Fibroblast of skin of right quadriceps (primary cell): ENCODE measurements around the gene MAST4.

ENCODE experiments used
- DNase-seq: peaks from one replicate; pipeline ENCODE4 v3.0.0-alpha.2; 2013

MAST4 gene

GRCh38 chr5:66606713-66607112 is 10.5 kb downstream of the MAST4 start:
- no peak for DNase-seq

DNA sequence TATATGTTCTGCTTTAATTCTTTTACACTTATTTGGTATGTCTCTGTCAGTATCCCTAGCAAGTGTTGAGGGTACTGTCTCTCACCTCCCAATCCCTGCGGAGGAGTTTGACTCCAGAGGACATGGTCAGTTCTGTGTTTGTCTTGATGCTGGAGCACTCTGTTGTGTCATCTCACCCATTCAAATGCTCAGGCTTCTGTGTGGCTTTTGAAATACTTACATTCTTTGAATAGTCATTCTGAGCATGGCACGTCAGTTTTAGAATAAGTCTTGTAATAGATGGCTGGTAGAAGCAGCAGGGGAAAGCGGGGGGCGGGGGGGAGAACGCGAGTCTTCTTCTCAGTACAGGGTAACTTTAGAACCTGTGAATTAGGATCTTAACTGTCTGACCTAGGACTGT is 12.3 kb downstream of the MAST4 start:
- DNase-seq, result no peak

DNA sequence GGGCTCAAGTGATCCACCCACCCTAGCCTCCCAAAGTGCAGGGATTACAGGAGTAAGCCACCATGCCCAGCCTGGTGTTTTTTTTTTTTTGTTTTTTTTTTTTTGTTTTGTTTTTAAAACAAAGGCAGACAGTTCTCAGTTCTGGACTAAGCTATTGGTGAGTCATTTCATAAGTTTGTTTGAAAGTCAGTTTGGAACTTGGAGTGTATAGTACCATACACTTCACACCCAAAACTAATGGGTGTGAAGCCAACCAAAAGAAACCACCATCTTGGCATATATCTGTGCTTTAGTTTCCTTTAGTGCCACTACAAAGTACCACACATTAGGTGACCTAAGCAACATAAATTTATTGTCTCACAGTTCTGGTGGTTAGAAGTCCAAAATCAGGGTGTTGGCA is 13.4 kb downstream of the MAST4 start:
- DNase-seq, result no peak

DNA sequence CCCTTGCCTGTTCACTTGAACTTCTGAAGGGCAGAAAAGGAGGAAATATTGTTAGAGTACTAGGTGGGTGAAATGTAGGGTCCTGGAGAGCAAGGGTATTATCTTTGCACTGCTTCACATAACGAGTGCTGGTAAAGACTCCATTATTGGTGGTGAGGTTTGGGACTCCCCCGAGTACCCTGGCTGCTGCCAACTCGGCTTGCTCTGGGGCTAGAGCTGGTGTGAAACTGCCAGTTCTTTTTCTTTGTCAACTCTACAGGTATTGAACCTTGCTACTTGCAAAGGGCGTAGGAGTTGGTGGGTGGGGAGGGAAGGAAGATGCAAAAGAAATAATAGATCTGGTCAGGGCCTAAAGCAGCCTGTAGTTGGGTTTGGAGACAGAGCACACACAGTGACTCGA is 16.0 kb downstream of the MAST4 start:
- DNase-seq, result no peak

DNA sequence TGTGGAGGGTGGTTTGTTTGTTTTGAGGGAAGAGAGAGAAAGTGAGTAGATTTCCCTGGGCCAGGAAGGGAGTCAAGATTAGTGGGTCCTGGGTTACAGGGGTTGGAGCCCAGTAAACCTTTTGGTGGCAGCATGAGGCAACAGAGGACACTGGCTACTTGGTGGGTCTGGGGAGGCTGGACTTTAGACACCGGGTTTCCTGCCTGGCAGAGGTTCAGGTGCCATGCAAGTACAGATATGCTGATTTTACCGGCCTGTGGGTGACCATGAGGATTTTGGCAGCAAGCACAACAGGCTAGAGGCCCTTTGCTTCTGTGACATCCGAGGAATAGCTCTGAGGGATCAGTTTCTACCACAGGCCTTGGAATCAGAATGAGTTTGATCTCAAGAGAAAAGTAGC is 18.9 kb downstream of the MAST4 start:
- DNase-seq, result no peak

DNA sequence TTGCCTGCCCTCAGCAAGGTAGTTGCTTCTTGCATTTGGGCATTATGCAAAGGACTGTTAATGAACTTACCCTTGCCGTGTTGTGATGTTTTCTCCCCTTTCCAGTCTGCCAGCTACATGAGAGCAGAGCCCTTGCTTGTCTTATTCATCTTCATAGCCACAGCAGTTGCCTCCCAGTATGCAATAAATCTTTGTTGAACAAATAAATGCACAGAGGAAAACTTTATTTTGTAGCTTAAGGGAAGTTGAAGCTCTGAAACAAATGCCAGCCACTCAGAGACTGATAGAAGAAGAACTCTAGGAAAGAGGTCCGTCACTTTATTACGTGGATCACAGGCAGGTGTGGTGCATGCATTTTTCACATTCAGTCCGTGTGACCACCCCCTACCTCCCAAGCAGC is 19.7 kb downstream of the MAST4 start:
- no peak for DNase-seq

DNA sequence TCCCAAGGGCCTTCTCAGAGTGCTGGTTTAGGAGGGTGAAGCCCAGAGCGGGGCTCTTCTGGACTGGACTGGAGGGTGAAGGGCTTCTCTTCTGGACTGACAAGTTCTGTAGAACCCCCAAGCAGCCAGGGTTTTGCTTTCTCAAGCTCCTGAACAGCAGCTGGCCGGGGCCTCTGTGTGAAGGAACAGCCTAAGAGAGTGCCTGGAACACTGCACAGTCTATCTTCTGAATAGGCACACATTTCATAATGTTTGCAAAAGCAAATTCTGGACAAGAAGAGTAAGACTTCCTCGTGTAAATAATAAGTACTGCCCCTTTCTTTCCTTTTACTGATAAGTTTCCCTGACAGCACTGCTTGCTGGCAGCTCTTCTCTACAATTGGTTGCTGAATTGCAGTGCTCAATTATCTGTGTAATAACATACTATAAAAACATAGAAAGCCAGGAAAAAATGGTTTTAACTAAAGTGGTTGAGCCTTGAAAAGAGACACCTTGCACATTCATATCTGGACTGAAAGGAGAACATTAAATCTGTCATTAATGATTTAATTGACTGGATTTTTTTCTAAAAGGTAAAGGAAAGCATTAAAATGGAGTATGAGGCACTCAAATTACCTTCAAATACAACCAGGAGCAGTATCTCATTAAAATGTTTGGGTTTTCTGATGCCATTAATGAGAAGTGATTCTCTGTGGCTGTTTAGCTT is 20.5 kb downstream of the MAST4 start:
- DNase-seq, result no peak

- no peak for DNase-seq
These were observed 21.2 kb downstream of the MAST4 start for GRCh38 chr5:66617226-66617861.

DNA sequence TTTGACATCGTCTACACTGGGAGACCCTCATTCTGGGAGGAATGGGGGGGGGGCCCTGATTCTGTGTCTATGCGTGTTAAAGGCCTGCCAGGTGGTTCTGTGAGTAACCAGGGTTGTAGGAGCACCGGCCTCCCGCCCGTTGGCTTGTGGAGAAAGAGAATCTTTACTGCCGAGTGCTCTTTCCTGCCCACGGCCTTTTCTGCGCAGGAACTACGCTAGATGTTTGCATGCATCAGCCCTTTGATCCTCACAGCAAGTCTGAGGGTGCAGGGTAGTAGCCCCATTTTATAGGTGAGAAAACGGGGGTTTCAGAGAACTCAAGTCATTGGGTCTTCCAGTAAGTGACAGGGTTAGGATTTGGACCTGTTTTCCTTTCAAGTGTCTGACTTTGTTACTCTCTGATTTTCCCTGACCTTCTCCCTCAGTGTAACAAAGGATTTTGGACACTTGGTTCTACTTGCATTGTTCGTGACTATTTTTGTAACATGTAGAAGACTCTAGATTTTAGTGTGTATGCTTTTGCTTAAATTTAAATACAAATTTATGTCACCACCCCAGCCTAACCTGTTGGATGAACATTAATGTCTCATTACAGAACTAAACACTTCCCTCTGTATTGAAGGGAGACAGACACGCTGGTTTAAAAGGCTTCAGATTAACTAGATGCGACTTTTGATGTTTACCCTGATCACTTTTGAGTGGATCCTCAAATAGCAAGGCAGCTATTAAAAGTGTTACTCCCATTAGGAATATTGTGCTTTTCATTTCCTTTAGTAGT is 22.0 kb downstream of the MAST4 start:
- DNase-seq, result no peak

DNA sequence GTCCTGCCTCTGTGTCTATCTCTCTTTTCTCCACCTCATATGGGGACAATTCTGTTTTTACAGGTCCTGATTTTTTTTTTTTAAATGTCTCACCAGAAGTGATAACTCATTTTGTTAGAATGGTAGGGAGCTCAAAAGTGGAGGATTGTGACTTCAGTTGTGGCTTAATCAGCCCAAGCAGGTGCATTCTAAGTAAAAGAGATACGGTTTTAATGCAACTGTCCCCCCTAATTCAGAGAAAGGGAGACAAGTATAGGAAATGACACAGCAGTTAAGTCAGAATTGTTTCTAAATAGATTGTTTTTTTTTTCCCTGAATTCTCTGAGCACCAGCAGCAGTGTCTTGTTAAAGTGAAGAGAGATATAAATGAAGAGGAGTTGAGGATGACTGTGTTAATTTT is 24.5 kb downstream of the MAST4 start:
- DNase-seq, result no peak

GRCh38 chr5:66621146-66621545 is 25.0 kb downstream of the MAST4 start:
- no peak for DNase-seq

- DNase-seq, result no peak
These were observed 25.5 kb downstream of the MAST4 start for GRCh38 chr5:66621736-66622135.

DNA sequence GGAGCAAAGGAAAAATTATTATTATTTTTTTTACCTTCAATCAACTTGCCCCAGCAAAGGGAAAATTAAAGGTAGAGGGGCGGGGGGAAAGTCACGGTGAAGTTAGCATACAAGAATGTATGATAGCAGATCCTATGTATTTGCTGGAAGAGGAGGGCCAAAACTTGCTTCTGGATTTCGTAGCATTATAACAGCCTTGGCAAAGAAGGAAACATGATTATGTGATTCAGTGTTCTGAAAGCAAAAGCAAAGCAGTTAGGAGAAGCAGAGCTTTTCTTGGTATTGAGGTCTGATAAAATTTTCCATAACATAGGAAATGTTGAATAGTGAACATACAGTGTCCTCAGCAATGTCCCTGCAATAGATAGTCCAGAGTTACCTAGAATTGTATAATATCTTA is 32.4 kb downstream of the MAST4 start:
- no peak for DNase-seq

- DNase-seq, result no peak
These were observed 33.3 kb downstream of the MAST4 start for GRCh38 chr5:66629446-66629845.

DNA sequence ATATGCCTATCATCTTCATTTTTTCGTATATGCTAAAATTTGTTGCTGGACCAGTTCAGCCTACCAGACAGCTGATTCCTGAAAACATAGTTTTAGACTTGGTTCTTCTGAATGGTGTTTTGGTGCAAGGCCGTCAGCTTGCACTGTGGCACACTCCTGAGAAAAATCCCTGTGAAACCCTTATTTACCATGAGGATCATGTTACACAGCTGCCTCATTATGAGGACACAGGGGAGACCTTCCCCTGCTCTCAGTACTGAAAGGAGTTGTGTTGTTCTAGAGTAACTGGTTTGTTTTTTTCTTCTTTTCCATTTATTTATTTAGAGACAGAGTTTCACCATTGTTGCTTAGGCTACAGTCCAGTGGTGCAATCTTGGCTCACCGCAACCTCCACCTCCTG is 37.6 kb downstream of the MAST4 start:
- DNase-seq, result no peak

DNA sequence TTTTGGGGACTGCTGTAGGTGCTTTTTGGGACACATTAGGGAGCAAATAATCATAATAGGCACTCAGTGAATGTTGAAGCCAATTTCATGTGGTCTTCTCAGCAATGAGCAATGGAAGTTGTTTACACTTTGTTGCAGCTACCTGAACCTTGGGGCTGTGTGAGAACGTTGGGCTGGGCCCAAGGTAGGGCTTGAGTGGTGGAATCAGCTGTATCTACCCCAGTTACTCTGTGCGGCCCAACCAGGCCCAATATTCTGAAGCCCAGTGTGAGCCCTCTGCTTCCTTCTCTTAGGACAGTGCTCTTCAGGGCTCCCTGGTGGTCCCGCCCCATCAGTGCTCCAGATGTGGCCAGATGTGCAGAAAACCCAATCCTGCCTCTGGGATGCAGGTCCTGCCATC is 38.4 kb downstream of the MAST4 start:
- no peak for DNase-seq

DNA sequence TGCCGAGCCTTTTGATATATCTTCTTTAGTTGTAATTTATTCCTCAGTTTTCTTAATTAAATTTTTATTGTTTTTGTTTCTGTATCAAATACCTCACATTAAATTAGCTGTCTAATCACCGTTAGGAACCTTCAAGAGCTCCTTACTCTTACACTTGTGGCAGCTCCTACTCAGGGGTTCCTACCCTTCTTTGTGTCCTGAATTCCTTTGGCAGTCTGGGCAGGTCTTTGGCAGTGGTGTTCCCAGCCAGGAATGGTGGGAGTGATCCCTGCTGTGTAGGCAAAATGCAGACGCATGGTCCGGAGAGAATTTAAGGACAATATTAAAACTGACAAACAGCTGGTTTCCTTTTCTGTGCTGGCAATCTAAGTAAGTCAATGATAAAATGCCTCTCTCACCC is 41.8 kb downstream of the MAST4 start:
- no peak for DNase-seq

DNA sequence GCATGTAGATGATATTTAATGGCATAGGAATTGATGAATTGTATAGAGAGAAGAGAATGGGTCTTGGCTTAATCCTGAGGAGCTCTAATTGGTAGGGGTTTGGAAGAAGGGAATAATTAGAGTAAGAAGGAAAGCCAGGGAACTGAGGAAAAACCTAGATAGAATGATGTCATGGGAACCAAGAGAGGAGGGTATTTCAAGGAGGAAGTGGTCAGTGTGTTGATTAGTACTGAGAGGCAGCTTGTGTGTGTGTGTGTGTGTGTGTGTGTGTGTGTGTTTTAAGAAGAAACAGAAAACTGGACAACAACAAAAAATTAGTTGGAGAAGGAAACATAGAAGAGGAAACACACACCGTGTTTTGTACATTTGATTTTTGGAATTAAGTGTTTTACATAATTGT is 42.8 kb downstream of the MAST4 start:
- no peak for DNase-seq

GRCh38 chr5:66642538-66642937 is 46.3 kb downstream of the MAST4 start:
- DNase-seq, result no peak

GRCh38 chr5:66643387-66643786 is 47.2 kb downstream of the MAST4 start:
- no peak for DNase-seq

GRCh38 chr5:66644111-66644510 is 47.9 kb downstream of the MAST4 start:
- DNase-seq, result no peak

GRCh38 chr5:66645039-66645438 is 48.8 kb downstream of the MAST4 start:
- no peak for DNase-seq

GRCh38 chr5:66646570-66646969 is 50.4 kb downstream of the MAST4 start:
- peak; percentile 2 for DNase-seq

DNA sequence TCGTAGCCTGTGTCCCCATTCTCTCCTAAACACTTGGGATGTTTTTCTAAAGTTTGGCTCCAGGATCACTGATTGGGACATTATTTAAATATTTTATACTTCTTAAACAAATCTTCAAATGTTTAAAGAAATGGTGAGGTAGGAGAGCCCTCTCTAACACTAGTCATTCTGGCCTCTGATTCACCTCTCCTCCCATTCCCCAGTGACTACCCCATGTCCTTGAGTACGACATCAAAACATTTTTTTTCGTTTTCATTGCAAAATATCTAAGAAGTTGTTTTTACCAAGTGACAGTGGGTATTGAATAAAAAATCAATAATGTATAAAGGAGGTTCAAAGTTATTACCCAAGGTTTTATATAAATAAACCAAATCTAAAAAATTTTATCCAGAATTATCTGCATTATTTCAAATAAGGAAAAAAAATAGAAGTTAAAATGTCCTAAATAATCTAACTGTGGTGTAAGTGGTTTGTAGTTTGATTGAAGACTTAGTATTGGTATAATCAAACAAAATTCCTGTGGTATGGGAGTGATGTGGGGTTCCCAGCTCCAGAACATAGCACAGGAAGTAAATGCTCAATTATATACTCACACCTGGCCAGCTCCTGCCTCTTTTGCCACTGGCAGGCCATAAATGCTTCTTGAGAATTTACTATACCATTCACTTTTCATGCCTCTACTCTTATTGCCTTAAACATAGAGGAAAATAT is 51.1 kb downstream of the MAST4 start:
- DNase-seq, result no peak
